Tibial nerve (tissue), 4 donors: ENCODE measurements around the gene MCF2L2. TPM values are rescaled to one million over a fixed set of nuclear protein-coding genes. Genes with fewer than 3 reads are reported as not detected.

Experiments
- DNase-seq, 2 donors: peaks; one replicate each; pipeline ENCODE4 v3.0.0-alpha.2; 2019; ENCODE audit warnings: low spot score in 2 of 2
- H3K27ac ChIP-seq, 4 donors: fragments of 200-600 bp; sonication (generic) in 3 of 4; one replicate each; pipeline ENCODE4 v1.5.1; 2017 to 2019; ENCODE audit warnings: mild to moderate bottlenecking in 1 of 4
- H3K27me3 ChIP-seq, 2 donors: fragments of 200-600 bp; sonication (generic) in 1 of 2; one replicate each; pipeline versions ENCODE4 v1.5.1 to v1.6.0; 2017 to 2019
- H3K36me3 ChIP-seq, 3 donors: fragments of 200-600 bp; sonication (generic); one replicate each; pipeline ENCODE4 v1.5.1; 2018 to 2019
- H3K4me1 ChIP-seq, 4 donors: fragments of 200-600 bp; sonication (generic) in 3 of 4; one replicate each; pipeline ENCODE4 v1.5.1; 2017 to 2019
- H3K4me3 ChIP-seq, 4 donors: fragments of 200-600 bp; sonication (generic) in 3 of 4; one replicate each; pipeline ENCODE4 v1.5.1; 2017 to 2019; ENCODE audit warnings: mild to moderate bottlenecking in 1 of 4, moderate library complexity in 1 of 4
- H3K9me3 ChIP-seq, 4 donors: fragments of 200-600 bp; sonication (generic) in 3 of 4; one replicate each; pipeline ENCODE4 v1.5.1; 2017 to 2019
- EP300 ChIP-seq, 2 donors: sonication (generic); formaldehyde crosslinking; IDR thresholded peaks; one replicate each; pipeline ENCODE4 v1.6.1; 2017; ENCODE audit warnings: antibody characterized with exemption in 2 of 2, mild to moderate bottlenecking in 1 of 2
- POLR2A ChIP-seq, 2 donors: fragments of 450-650 bp; IDR thresholded peaks; one replicate each; pipeline ENCODE4 v1.6.1; 2017; ENCODE audit warnings: antibody characterized with exemption in 2 of 2, mild to moderate bottlenecking in 2 of 2, moderate library complexity in 2 of 2
- WGBS, 2 donors: methylation state at CpG; one replicate each; pipeline ENCODE4 v1.1.5; 2018; 5-methylcytosine and 5-hydroxymethylcytosine counted together
- total RNA-seq, 4 donors: library from RNA; depleted of rRNA; stranded (reverse); fragments of >200 nt; gene quantifications; one replicate each; pipeline ENCODE4 v1.1.0, GENCODE V29; 2016
- TF ChIP-seq, protein P1 (sequence below), 5 experiments: fragments of 200-600 bp in 3 of 5; fragments of 450-650 bp in 2 of 5; sonication (generic) in 3 of 5; IDR thresholded peaks; one replicate each; pipeline ENCODE4 v1.5.1; 2016 to 2019; ENCODE audit warnings: antibody characterized with exemption in 5 of 5, mild to moderate bottlenecking in 3 of 5, moderate library complexity in 2 of 5

The MCF2L2 gene
- total RNA-seq, 4 donors from 2014 or later: 0.90 to 24.9 (median 1.8) TPM

DNA sequence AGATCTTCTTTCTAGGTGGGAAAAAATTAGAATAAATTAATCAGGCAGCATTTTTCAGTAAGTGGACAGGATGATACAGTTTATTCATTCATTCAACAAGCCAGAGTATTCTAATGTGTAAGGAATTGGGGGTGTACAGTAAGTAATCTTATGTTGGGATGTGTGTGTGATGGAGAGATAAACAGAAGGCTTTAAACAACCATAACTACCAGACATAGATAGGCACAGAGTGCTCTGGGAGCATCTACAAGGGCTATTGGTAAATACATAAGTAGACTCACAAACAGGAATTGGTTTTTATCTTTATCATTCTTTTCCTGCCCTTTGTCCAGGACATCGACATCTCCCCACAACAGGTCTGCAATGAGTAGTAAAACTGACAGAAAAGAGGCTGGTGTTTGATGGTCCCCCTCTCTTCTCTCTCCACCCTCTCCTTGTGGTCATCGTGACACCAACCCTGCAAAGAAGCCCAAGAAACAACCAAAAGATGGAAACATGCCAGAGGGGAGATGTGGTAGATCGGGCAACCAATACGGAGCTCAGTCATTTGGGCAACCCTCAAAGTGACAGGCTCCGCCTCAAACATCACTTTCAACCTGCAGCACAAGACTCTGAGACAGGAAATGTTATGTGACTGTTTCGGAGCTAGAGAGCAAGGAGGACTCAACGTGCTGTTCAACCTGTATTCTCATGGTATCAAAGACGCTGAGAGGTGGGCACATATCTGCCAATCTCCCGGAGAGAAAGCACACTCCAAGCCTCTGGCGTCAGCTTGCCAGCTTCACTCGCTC is 204.0 kb downstream of the MCF2L2 start:
- H3K36me3 ChIP-seq: no peaks in the 10 kb centered on the region
- no peak overlapping the region for H3K4me3 ChIP-seq
- H3K4me1 ChIP-seq: no peaks in the 10 kb centered on the region
- DNase-seq: no peak
- H3K27ac ChIP-seq: no peak overlapping the region
- H3K27me3 ChIP-seq: no peaks in the 10 kb centered on the region
- WGBS, 2 donors: 72 to 74% methylated on average over 11 of the region's 11 CpGs
- TF ChIP-seq, protein P1, sequence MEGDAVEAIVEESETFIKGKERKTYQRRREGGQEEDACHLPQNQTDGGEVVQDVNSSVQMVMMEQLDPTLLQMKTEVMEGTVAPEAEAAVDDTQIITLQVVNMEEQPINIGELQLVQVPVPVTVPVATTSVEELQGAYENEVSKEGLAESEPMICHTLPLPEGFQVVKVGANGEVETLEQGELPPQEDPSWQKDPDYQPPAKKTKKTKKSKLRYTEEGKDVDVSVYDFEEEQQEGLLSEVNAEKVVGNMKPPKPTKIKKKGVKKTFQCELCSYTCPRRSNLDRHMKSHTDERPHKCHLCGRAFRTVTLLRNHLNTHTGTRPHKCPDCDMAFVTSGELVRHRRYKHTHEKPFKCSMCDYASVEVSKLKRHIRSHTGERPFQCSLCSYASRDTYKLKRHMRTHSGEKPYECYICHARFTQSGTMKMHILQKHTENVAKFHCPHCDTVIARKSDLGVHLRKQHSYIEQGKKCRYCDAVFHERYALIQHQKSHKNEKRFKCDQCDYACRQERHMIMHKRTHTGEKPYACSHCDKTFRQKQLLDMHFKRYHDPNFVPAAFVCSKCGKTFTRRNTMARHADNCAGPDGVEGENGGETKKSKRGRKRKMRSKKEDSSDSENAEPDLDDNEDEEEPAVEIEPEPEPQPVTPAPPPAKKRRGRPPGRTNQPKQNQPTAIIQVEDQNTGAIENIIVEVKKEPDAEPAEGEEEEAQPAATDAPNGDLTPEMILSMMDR (IDR thresholded peaks at IDR 0.05): no peak
- TF ChIP-seq EP300 (IDR thresholded peaks at IDR 0.05): no peak
- TF ChIP-seq POLR2A (IDR thresholded peaks at IDR 0.05): no peak
- H3K9me3 ChIP-seq: no peaks in the 10 kb centered on the region

DNA sequence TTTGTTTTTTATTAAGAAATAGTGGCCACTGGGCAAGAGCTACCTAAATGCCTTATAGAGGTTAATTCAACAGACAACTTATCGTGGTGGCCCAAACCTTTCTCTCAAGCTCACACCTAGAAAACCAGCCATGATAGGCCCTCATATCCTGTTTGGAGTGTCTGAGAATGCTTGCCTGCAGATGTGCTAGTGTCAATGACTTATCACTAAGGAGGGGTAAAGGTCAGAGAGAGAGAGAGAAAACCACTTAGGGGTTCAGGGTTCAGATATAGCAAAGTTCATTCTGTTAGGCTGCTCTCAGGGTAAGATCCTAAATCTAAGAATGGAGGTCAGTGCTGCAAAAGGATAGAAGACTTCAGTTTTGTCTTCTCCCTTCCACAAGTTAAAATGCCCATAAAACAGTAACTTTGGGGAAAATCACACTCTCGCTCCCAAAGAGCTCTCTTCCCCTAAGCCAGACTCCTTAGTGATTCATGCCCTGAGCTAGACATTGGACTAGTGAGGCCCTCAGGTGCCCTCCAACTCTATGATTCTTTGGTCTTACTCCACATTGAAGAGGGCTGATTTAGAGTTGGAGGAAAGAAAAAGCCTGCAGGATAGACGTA is 205.7 kb downstream of the MCF2L2 start:
- H3K4me1 ChIP-seq: no peaks in the 10 kb centered on the region
- H3K27ac ChIP-seq: no peak overlapping the region
- DNase-seq: no peak
- no peaks in the 10 kb centered on the region for H3K9me3 ChIP-seq
- no peaks in the 10 kb centered on the region for H3K27me3 ChIP-seq
- TF ChIP-seq POLR2A (IDR thresholded peaks at IDR 0.05) (no peak), EP300 (IDR thresholded peaks at IDR 0.05) (no peak)
- TF ChIP-seq, protein P1 (IDR thresholded peaks at IDR 0.05): no peak
- H3K4me3 ChIP-seq: no peak overlapping the region
- H3K36me3 ChIP-seq: no peaks in the 10 kb centered on the region
- WGBS, 2 donors: 91 to 95% methylated on average over 3 of the region's 3 CpGs

DNA sequence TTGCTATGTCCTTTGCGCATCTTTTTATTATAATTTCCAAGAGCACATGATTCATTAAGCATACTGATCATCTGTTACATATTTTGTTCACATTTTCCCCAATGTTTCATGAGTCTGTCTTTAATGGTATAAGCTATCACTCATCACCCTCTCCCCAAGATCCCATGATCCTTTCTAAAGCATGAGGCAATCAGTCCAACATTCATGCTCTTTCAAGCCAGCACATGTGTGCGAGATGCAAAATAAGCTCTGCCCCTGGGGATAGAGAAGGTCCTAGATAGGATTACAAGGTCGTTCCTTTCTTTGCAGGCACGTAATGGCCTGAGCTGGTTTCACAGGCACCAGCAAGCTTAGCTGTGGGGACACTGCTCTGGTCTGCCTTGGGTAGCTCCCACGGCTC is 207.6 kb downstream of the MCF2L2 start:
- Histone ChIP-seq H3K36me3 (no peaks in the 10 kb centered on the region), H3K27me3 (no peaks in the 10 kb centered on the region), H3K4me1 (no peaks in the 10 kb centered on the region), H3K27ac (no peak overlapping the region), H3K4me3 (no peak overlapping the region), H3K9me3 (no peaks in the 10 kb centered on the region)
- TF ChIP-seq EP300 (IDR thresholded peaks at IDR 0.05): no peak
- TF ChIP-seq, protein P1 (IDR thresholded peaks at IDR 0.05): no peak
- DNase-seq: no peak
- 58 to 62% methylated on average over 5 of the region's 5 CpGs for WGBS, 2 donors

DNA sequence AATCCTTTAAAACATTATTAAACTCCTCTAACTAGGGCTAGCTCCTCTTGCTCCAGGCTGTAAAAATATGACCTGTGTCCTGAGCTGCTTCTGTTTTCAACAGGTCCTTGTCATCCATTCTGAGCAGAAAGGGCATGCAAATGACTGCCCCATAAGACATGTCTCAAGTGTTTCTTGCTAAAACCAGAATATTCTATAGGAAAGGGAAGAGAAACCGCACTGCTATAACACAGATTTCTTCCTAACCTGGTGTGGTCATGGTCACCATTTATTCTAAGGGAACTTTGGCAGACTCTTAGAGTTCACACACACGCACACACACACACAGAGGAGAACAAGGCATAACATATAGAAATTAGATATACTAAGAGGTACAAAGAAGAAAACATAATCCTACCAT is 209.6 kb downstream of the MCF2L2 start:
- TF ChIP-seq, protein P1 (IDR thresholded peaks at IDR 0.05): no peak
- TF ChIP-seq EP300 (IDR thresholded peaks at IDR 0.05) (no peak), POLR2A (IDR thresholded peaks at IDR 0.05) (no peak)
- 82% methylated on average over 2 of the region's 2 CpGs for WGBS, 2 donors
- no peaks in the 10 kb centered on the region for H3K9me3 ChIP-seq
- DNase-seq: no peak
- no peaks in the 10 kb centered on the region for H3K27me3 ChIP-seq
- no peaks in the 10 kb centered on the region for H3K36me3 ChIP-seq
- no peak overlapping the region for H3K4me3 ChIP-seq
- H3K27ac ChIP-seq: no peak overlapping the region
- no peaks in the 10 kb centered on the region for H3K4me1 ChIP-seq

DNA sequence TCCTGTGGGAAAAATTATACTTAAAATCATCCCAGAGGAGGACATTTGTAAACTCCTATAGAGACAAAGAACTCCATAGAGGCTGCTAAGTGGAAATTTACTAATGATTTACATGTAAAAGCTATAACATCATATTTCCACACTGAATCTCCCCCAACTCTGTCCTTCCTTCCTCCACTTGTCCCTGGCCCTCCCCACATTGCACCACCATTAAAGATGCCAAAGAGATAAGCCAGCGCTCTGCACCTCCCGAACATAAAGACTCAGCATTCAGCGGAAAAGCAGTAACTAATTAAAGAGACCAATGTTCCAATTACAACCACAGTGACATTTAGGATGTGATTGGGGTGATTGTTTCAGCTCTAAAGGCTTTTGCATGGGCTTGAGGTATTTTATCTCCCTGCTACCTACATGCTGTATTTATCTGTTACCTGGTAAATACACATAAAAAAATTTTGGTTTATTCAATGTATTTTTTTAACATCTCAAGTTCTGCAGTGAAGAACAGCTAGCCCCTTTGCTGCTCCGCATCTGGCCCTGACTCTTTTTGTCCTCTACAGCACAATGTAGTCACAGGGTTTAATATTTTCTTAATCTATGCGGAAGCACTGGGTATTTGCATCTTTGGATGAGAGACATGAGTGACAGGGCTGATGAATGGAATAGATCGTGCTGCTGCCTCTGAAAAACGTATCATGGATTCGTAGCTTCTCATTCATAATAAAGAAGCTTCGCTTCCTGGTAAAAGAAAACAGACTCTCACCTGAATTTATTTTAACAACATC is 210.7 kb downstream of the MCF2L2 start:
- Histone ChIP-seq H3K4me1 (no peaks in the 10 kb centered on the region), H3K27me3 (no peaks in the 10 kb centered on the region), H3K27ac (no peak overlapping the region), H3K36me3 (no peaks in the 10 kb centered on the region), H3K4me3 (no peak overlapping the region), H3K9me3 (no peaks in the 10 kb centered on the region)
- DNase-seq: no peak
- 67 to 76% methylated on average over 9 of the region's 9 CpGs for WGBS, 2 donors
- TF ChIP-seq, protein P1 (IDR thresholded peaks at IDR 0.05): no peak
- TF ChIP-seq POLR2A (IDR thresholded peaks at IDR 0.05) (no peak), EP300 (IDR thresholded peaks at IDR 0.05) (no peak)
